Measurements from ENCODE around the gene CATSPERE. TPM values are rescaled to one million over a fixed set of nuclear protein-coding genes. Genes with fewer than 3 reads are reported as not detected.

CATSPERE gene
- total and polyA plus RNA-seq, 2 donors, result 0.38 to 5.5 TPM

DNA sequence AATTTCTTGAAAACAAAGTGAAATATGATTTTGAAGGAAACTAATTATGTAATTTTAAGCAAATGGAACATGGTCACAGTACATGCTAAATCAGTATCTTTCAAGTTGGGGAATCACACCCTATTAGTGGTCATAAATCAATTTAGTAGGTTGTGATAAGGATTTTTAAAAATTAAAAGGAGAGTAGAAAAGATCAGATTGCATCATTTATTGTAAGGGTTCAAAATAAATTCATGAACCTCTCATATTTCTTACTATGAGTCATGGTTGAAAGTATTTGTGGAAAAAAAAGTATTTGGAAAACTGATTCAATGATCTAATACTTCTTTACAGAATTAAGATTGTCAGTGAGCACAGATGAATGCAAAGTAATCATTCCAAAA lies 24.0 kb upstream of the CATSPERE start:
- Histone ChIP-seq H3K27ac (ENCODE audit: low read depth) (no peak overlapping the region), H3K4me1 (ENCODE audit: insufficient read depth) (no peaks in the 10 kb centered on the region)
- DNase-seq (ENCODE audit: extremely low spot score), result no peak

DNA sequence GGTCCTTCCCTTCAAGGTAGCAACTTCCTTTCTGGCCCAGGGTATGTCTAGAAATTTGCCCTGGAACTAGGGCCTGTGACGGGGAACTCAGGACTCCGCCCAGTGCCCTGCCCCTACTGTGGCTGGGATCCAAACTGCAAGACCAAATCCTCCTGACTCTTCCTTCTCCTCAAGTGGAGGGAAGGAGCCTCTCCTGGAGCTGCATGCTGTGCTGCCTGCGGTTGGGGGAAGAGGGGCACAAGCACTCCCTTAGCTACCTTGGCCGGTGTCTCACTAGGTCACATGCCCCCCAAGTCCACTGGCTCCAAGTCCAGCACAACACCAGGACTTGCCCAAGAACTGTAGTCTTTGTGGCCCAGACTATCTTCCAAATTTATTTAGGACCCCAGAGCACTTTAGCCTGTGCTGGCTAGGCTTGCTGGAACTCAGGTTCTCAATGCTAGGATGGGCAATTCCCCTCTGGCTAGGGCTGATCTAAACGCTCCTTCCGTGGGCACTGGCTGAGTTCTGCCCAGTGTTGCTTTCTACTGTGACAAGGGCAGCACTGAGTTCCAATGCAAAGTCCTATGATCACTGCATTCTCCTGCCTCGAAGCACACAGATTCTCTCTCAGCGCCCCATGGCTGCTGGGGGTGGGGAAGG lies 21.6 kb upstream of the CATSPERE start:
- Histone ChIP-seq H3K36me3 (ENCODE audit: insufficient read depth) (no peaks in the 10 kb centered on the region), H3K4me1 (ENCODE audit: insufficient read depth) (no peaks in the 10 kb centered on the region), H3K4me3 (ENCODE audit: low read depth, low read length) (no peak overlapping the region), H3K27ac (ENCODE audit: low read depth) (no peak overlapping the region)
- 72% methylated on average over 8 of the region's 8 CpGs for WGBS
- DNase-seq (ENCODE audit: extremely low spot score), result no peak

More for the DNA sequence above, 24.0 kb upstream of the CATSPERE start:
- no peak overlapping the region for H3K4me3 ChIP-seq (ENCODE audit: low read depth, low read length)
- peaks cover 2% of the 10 kb centered on the region for H3K36me3 ChIP-seq (ENCODE audit: insufficient read depth)

DNA sequence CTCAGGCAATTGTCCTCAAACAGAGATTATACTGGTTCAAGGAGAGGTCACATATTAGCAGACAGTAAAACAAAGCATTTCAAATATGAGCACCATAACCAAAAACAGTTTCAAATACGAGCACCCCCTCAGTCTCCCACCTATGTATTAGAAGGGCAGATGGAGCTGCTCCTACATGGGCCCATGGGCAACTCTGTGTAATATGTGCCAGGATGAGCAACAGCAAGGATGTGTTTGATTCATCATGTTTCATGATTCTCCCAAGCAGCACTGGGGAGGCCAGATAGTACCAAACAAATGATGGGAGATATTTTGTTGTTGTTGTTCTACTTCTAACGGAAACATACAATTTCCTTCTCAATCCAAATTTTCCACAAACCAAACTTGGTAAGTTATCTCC lies 18.2 kb upstream of the CATSPERE start:
- no peak overlapping the region for H3K27ac ChIP-seq (ENCODE audit: low read depth)
- WGBS, result 84% methylated on average over 2 of the region's 2 CpGs
- no peaks in the 10 kb centered on the region for H3K36me3 ChIP-seq (ENCODE audit: insufficient read depth)
- no peak for DNase-seq (ENCODE audit: extremely low spot score)
- no peaks in the 10 kb centered on the region for H3K4me1 ChIP-seq (ENCODE audit: insufficient read depth)
- no peak overlapping the region for H3K4me3 ChIP-seq (ENCODE audit: low read depth, low read length)

DNA sequence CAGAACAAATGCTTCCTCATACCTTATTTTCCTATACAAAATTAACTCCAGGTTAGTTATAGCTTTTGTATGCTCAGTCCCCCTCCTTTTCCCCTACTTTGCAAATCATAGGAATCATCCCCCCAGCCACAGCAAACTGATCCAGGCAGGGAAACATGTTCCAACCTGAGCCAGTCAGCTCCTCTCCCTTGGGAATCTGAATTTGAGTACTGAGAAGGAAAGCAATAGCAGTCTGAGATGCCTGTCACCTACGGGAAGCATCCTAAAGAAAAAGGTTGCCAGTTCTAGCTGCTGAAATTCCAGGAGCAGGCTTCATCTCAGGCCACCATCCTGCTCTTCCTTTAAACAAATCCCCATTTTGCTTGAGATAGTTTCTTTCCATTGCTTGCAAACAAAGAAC lies 16.2 kb upstream of the CATSPERE start:
- DNase-seq (ENCODE audit: extremely low spot score), result no peak
- Histone ChIP-seq H3K36me3 (ENCODE audit: insufficient read depth) (no peaks in the 10 kb centered on the region), H3K27ac (ENCODE audit: low read depth) (no peak overlapping the region), H3K4me3 (ENCODE audit: low read depth, low read length) (no peak overlapping the region), H3K4me1 (ENCODE audit: insufficient read depth) (no peaks in the 10 kb centered on the region)
- WGBS, result 35% methylated on average over 1 of the region's 1 CpG

DNA sequence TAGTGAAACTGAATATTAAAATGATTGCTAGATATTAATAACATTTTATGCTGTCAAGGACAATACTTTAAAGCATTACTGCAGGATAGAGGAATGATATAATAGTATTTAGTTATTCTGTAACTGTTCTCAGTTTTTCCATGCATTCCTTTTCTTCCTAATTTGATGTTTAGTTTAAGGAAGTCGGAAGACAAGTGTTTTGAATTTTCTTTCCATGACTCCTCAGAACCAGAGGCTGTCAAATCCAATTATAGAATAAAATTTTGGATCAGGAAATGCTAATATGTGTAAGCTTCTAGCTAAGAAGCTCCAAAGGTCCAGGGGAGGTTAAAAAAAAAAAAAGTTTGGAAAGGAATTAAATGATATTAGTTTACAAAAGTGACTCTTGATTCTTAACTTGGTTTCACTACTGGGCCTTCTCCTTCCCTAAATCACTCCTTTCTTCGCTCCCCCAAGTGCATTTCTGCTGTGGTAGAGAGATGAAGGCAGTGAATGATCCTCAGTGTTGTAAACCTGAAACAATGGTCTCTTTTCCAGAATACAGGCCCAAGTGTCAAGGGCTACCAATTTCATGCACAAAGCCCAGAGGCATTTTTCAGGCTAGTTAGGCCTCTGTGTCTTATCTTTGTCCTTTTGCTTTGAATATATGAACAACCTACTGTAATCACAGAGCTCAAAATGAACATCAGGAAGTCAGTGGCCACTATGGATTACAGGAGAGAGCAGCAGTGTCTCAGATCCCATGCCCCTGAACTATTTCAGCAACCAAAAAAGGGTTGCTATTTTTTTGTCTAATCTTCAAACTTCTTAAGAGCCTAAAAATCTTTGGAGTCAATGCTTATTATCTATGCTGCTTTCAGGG lies 15.5 kb upstream of the CATSPERE start:
- H3K27ac ChIP-seq (ENCODE audit: low read depth), result no peak overlapping the region
- WGBS, result 51% methylated on average over 2 of the region's 2 CpGs
- no peaks in the 10 kb centered on the region for H3K4me1 ChIP-seq (ENCODE audit: insufficient read depth)
- H3K36me3 ChIP-seq (ENCODE audit: insufficient read depth), result no peaks in the 10 kb centered on the region
- DNase-seq (ENCODE audit: extremely low spot score), result no peak
- H3K4me3 ChIP-seq (ENCODE audit: low read depth, low read length), result no peak overlapping the region

DNA sequence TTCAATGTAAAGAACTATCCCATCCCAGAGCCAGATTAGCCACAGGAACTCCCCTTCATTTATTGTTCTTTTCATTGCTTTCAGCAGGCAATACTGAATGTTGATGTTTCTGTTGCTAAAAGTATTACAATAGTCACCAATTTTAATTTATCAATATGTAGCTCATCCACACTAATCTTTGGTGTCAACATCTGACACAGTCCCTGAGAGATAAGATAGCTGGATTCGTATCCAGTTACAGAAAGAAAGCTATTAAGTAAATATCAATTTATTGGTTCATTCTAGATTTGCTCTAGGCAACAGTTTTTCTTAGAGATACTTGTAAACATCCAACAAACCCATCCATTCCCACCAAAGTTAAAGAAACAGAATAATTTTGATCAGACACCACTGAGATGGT lies 14.0 kb upstream of the CATSPERE start:
- Histone ChIP-seq H3K36me3 (ENCODE audit: insufficient read depth) (no peaks in the 10 kb centered on the region), H3K4me1 (ENCODE audit: insufficient read depth) (no peaks in the 10 kb centered on the region), H3K27ac (ENCODE audit: low read depth) (no peak overlapping the region), H3K4me3 (ENCODE audit: low read depth, low read length) (no peak overlapping the region)
- WGBS, result 44% methylated on average over 1 of the region's 1 CpG
- no peak for DNase-seq (ENCODE audit: extremely low spot score)

DNA sequence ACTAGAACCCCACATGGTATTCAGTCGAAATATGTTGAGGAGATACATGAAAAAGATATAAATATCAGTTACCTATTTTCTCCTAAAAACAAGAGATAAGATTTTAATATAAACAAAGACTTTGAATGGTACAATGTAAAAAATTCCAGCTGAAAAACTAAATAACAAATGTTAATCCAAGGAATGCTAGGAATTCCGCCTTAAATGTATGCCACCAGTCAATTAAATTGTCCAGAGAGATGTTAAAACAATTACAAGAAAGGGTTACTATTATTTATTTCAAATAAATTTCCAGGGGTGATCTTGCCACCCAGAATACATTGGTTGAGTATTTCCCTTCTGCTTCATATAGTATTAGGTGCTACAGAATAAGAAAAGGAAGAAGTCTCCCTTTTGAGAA lies 13.5 kb upstream of the CATSPERE start:
- Histone ChIP-seq H3K27ac (ENCODE audit: low read depth) (no peak overlapping the region), H3K36me3 (ENCODE audit: insufficient read depth) (no peaks in the 10 kb centered on the region), H3K4me1 (ENCODE audit: insufficient read depth) (no peaks in the 10 kb centered on the region), H3K4me3 (ENCODE audit: low read depth, low read length) (no peak overlapping the region)
- WGBS, result 77% methylated on average over 2 of the region's 2 CpGs
- no peak for DNase-seq (ENCODE audit: extremely low spot score)

DNA sequence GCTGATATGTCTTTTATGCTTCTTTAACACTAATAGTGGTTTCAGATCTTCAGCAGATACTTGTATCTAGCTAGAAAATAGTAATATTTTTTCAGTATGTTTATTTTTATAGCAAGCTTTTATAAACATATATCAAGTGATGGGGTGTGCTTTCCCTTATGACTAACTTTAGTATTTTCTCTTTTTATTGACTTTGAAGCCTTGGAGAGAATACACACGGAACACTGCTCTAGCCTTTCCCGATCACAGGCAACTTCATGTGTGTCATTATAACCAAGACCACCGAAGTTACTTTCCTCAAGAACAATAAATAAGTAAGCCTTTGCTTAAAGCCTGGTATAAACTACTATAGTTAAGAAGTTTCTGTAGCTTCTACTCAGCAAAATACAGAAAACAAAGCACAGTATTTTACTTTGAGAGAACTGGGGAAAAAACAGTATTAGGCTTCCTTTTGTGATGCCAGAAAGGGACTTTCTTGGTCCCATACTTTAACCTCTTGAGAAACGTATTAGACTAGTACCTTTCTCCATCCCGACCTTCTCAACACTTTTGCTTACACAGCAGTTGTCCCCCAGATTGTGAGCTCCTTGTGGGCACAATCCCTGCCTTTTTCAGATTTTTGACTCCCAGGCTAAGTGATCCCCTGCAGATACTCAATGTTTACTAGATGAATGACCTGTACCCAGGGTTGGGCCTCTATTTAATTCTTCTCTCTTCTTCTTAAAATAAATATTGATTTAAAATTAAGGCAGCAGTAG lies 12.6 kb upstream of the CATSPERE start:
- Histone ChIP-seq H3K27ac (ENCODE audit: low read depth) (peak overlapping the region; percentile 48), H3K36me3 (ENCODE audit: insufficient read depth) (no peaks in the 10 kb centered on the region), H3K4me3 (ENCODE audit: low read depth, low read length) (no peak overlapping the region), H3K4me1 (ENCODE audit: insufficient read depth) (no peaks in the 10 kb centered on the region)
- WGBS, result 51% methylated on average over 5 of the region's 5 CpGs
- DNase-seq (ENCODE audit: extremely low spot score), result no peak

DNA sequence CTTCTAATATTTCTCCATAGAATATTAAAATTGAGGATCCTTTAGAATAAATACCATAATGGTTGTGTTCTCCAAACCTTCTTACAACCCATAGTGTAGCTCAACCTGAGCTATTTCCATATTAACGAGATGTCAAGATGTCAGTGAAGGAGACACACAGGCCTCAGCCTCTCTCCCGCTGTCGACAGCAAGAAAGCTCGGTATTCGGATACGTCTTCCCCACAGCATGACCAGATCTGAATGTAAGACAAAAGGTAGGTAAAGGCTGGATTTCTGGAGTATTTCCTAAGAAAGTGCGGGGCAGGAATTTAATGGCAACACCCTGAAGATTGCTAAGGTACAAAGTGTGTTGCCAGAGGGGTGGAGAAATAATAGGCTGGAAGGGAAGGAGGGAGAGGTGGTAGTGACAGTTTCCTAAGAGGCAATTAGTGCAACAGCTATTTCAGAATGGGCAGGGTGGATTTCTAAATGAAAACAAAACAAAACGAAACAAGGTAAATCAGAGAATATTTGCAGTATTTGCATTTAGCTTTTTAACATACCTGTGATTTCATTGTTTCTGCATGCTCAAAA lies 11.1 kb upstream of the CATSPERE start:
- H3K4me1 ChIP-seq (ENCODE audit: insufficient read depth), result no peaks in the 10 kb centered on the region
- H3K36me3 ChIP-seq (ENCODE audit: insufficient read depth), result no peaks in the 10 kb centered on the region
- 79% methylated on average over 8 of the region's 8 CpGs for WGBS
- no peak for DNase-seq (ENCODE audit: extremely low spot score)
- peak overlapping the region; percentile 73 for H3K4me3 ChIP-seq (ENCODE audit: low read depth, low read length)
- H3K27ac ChIP-seq (ENCODE audit: low read depth), result peak overlapping the region; percentile 6

DNA sequence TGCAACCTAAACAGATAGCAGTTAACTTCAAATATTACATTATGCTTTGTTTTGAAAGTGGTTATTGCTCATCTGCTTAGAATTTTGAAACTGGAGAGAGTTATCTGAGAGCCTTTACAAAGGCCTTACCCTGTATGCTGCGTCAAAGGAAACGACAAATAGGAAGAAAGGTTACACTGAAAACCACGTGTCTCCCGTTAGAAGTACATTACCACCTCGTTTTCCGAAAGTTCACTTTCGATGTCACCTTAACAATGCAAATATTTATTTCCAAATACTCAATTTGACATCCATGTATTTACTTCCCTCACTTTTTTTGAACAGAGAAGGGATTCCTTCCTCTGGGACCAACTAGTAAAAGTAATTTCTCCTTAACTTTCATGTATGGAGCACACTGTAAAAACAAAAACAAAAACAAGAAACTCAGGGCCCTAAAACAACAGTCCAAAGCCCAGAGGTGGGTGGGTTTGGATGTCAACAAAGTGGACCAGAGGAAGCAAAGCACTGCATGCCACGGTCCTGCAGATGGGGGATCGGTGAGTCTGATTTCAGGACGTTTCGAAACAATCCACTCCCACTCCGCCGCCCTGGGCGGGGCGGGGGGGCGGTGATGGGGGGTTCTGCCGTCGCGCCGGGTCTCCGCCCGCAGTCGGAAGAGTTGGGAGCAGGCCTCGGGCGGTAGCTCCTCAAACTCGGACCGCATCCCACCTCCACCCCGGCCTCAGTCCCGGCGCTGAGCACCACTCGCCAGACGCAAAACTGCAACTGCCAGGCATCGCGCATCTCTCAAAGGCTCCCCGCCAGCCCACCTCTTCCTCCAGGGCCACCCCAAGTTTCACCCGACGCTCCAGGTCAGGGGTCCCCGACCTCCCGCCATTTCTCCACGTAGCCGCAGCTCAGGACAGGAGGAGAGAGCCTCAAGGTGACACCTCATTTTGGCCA lies 10.2 kb upstream of the CATSPERE start:
- Histone ChIP-seq H3K36me3 (ENCODE audit: insufficient read depth) (no peaks in the 10 kb centered on the region), H3K4me3 (ENCODE audit: low read depth, low read length) (peak overlapping the region; percentile 73), H3K27ac (ENCODE audit: low read depth) (peak overlapping the region; percentile 95), H3K4me1 (ENCODE audit: insufficient read depth) (no peaks in the 10 kb centered on the region)
- WGBS, result under 1% methylated on average over 41 of the region's 41 CpGs
- no peak for DNase-seq (ENCODE audit: extremely low spot score)

DNA sequence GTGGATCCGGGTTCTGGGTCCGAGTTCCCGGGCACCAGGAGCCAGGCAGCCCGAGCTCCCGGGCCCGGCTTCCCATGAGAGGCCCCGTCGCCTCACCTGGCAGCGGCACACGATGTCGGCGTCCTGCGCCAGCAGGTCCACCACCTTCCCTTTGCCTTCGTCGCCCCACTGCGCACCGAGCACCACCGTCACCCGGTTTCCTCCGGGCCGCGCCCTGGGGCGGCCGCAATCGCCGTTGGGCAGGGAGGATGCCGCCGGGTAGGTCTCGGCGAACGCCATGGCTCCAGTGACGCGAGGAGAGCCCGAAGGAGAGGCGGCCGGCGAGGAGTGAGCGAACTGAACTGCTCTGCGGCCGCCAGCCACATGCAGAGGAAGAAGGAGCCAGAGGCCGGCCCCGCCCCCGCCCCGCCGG lies 9.5 kb upstream of the CATSPERE start, which contains the start of gene ADSS2:
Gene ADSS2, minus strand, starts transcription at position 371 of the 412 bp plus-strand sequence. Its CDS starts 92 bp downstream, at position 279.
- peak within 1 kb of the TSS; percentile 73 for H3K4me3 ChIP-seq (ENCODE audit: low read depth, low read length)
- H3K27ac ChIP-seq (ENCODE audit: low read depth), result peak within 1 kb of the TSS; percentile 95
- DNase-seq (ENCODE audit: extremely low spot score), result no peak
- no peaks in the 10 kb centered on the region for H3K4me1 ChIP-seq (ENCODE audit: insufficient read depth)
- WGBS, result under 1% methylated on average over 45 of the region's 45 CpGs
- H3K36me3 ChIP-seq (ENCODE audit: insufficient read depth), result no peaks in the 10 kb centered on the region

DNA sequence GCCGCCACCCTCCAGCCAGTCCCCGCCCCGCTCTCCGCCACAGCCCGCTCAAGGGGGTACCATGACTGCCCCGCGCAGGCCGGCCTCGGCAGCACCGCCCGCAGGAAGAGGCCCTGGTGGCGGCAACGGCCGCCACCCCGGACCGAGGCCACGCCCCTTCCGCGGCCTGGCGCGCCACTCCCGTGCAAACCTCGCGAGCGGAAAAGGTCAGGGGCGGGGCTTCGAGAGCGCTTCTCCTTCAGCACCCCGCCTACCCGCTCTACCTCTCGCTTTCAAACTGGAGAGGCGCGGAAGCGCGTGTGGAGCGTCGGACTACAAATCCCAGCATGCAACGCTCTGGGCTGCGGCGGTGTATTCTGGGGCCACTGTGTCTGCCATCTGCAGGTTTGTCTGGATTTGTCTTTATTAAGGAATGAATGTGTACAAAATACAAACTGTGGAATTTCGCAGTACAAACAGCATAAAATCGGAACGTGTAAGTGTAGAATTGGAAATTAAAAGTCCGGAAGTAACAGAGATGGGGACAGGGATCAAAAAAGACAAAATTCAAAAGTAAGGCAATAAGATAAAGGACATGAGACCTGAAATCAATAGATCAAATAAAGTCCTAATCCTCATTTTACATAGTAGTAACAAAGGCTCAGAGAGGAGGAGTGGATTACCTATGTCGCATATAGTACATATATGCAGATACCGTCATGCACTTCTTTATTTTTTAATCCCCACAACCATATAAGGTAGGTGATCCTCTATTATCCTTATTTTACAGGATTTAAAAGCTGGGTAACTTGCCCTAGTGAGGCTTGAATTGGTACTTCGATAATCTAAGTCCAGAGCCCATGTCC lies 8.9 kb upstream of the CATSPERE start:
- WGBS, result 6% methylated on average over 47 of the region's 47 CpGs

More for the DNA sequence above, 8.9 kb upstream of the CATSPERE start:
- Histone ChIP-seq H3K4me3 (ENCODE audit: low read depth, low read length) (peak overlapping the region; percentile 73), H3K36me3 (ENCODE audit: insufficient read depth) (no peaks in the 10 kb centered on the region), H3K4me1 (ENCODE audit: insufficient read depth) (no peaks in the 10 kb centered on the region), H3K27ac (ENCODE audit: low read depth) (peak overlapping the region; percentile 10)
- peak; percentile 98 for DNase-seq (ENCODE audit: extremely low spot score)
